Duodenal mucosa (tissue), 2 donors: Measurements from ENCODE around the gene ARHGEF11.

Experiments used
- H3K27ac ChIP-seq: one replicate; pipeline ENCODE4 v1.7.0; 2013; ENCODE audit warnings: low read depth, low read length
- H3K27me3 ChIP-seq, 2 donors: one replicate each; pipeline ENCODE4 v1.7.0; 2013; ENCODE audit warnings: low read length in 2 of 2, control low read depth in 1 of 2; ENCODE audit not compliant: insufficient read depth in 2 of 2, control insufficient read depth in 1 of 2
- H3K36me3 ChIP-seq, 2 donors: one replicate each; pipeline ENCODE4 v1.7.0; 2013; ENCODE audit warnings: low read length in 2 of 2, control low read depth in 1 of 2; ENCODE audit not compliant: insufficient read depth in 2 of 2, control insufficient read depth in 1 of 2
- H3K4me1 ChIP-seq, 2 donors: one replicate each; pipeline ENCODE4 v1.7.0; 2013; ENCODE audit warnings: low read length in 2 of 2, control low read depth in 1 of 2; ENCODE audit not compliant: insufficient read depth in 2 of 2, control insufficient read depth in 1 of 2
- H3K4me3 ChIP-seq, 2 donors: one replicate each; pipeline ENCODE4 v1.7.0; 2013; ENCODE audit warnings: low read length in 2 of 2, low read depth in 1 of 2
- H3K9ac ChIP-seq, 2 donors: one replicate each; pipeline ENCODE4 v1.7.0; 2013; ENCODE audit warnings: low read length in 2 of 2, low read depth in 1 of 2
- H3K9me3 ChIP-seq, 2 donors: one replicate each; pipeline ENCODE4 v1.7.0; 2013; ENCODE audit warnings: low read length in 2 of 2, control low read depth in 1 of 2; ENCODE audit not compliant: control insufficient read depth in 1 of 2

ARHGEF11 gene

DNA sequence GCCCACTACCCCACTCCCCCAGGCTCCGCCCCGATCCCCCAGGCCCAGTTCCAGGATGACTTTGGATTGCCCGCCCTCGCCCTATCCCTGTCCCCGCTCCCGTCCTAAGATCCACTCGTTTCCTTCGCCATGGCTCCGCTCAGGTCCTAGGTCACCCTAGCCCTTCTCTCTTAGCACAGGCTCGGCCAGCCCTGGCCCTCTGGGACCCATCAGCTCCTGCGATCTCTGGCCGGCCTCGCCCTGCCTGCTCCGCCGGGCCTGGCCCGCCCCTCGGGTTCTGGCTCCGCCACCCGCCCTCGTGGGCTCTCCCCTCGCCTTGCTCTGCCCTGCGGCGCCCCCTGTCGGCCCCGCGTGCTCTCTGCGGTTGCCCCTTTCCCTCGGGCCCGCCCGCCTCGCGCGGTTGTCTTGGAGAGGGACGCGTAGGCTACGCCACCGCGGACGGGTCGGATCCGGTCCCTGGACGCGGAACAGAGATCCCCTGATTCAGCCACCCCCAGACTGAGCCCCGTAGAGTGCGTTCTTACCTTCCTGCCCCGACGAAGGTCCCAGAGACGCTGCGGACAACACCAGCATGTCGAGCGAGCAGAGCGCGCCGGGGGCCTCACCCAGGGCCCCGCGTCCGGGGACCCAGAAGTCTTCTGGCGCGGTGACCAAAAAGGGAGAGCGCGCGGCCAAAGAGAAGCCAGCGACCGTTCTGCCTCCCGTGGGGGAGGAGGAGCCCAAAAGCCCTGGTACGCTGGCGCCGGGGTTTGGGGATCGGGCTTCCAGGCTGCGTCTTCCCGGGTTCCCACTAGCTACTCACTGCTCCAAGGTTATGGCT lies 125.1 kb downstream of the ARHGEF11 start, which contains the start of gene LRRC71:
TSS of gene LRRC71 (plus strand) at position 400 of the 820 bp plus-strand sequence. CDS start at position 572, 172 bp downstream.
- peaks cover 0 to 1% of the 10 kb centered on the region in 2 donors for H3K36me3 ChIP-seq
- peaks cover 53% of the 10 kb centered on the region in 2 donors for H3K27me3 ChIP-seq
- no peaks in the 10 kb centered on the region for H3K9me3 ChIP-seq
- peaks cover 6 to 9% of the 10 kb centered on the region in 2 donors for H3K4me1 ChIP-seq
- H3K9ac ChIP-seq, result no peak within 1 kb of the TSS
- peak within 1 kb of the TSS in 1 of 2 donors; percentile 28 for H3K4me3 ChIP-seq
- H3K27ac ChIP-seq, result no peak within 1 kb of the TSS

DNA sequence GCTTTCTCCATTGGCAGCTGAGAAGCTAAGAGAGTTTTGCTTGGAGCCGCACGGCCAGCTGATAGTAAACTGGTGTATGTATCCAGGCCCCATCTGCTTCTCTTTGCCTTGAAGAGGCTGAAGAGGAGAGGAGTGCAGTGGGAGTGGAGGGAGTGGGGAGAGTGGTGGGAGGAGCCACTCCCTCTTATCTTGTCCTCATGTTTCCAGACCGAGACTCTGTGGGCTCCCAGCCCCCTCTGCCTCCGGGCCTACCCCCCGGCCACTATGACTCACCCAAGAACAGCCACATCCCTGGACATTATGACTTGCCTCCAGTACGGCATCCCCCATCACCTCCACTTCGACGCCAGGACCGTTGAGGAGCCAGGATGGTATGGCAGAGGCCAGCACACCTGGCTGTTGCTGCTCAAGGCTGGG lies 131.1 kb downstream of the ARHGEF11 start:
- H3K4me1 ChIP-seq, result peaks cover 0 to 5% of the 10 kb centered on the region in 2 donors
- H3K36me3 ChIP-seq, result peaks cover 0 to 4% of the 10 kb centered on the region in 2 donors
- H3K27me3 ChIP-seq, result peaks cover under 1 to 15% of the 10 kb centered on the region in 2 donors
- H3K4me3 ChIP-seq, result no peak overlapping the region
- no peak overlapping the region for H3K9ac ChIP-seq
- H3K9me3 ChIP-seq, result no peaks in the 10 kb centered on the region
- no peak overlapping the region for H3K27ac ChIP-seq

DNA sequence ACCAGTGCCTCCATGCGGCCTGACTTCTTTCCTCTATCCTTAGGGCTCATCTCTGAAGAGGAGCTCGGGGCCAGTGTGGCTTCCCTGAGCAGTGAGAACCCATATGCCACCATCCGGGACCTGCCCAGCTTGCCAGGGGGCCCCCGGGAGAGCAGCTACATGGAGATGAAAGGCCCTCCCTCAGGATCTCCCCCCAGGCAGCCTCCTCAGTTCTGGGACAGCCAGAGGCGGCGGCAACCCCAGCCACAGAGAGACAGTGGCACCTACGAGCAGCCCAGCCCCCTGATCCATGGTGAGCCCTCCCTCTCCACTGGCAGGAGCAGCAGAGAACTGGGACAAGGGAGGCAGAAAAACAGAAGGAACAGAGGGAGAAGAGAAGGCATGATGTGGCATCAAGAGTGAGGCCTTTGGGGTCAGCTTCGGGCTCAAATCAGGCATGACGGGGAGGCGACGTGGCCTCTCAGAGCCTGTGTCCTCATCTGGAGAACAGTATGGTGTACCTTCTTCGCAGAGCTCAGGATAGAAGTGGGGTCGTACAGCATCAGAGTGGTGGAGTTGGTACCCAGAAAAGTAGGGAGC lies 131.6 kb downstream of the ARHGEF11 start:
- H3K9me3 ChIP-seq, result no peaks in the 10 kb centered on the region
- peaks cover 6 to 20% of the 10 kb centered on the region in 2 donors for H3K27me3 ChIP-seq
- peaks cover 0 to 4% of the 10 kb centered on the region in 2 donors for H3K36me3 ChIP-seq
- no peak overlapping the region for H3K27ac ChIP-seq
- peaks cover 0 to 5% of the 10 kb centered on the region in 2 donors for H3K4me1 ChIP-seq
- no peak overlapping the region for H3K4me3 ChIP-seq
- H3K9ac ChIP-seq, result no peak overlapping the region

DNA sequence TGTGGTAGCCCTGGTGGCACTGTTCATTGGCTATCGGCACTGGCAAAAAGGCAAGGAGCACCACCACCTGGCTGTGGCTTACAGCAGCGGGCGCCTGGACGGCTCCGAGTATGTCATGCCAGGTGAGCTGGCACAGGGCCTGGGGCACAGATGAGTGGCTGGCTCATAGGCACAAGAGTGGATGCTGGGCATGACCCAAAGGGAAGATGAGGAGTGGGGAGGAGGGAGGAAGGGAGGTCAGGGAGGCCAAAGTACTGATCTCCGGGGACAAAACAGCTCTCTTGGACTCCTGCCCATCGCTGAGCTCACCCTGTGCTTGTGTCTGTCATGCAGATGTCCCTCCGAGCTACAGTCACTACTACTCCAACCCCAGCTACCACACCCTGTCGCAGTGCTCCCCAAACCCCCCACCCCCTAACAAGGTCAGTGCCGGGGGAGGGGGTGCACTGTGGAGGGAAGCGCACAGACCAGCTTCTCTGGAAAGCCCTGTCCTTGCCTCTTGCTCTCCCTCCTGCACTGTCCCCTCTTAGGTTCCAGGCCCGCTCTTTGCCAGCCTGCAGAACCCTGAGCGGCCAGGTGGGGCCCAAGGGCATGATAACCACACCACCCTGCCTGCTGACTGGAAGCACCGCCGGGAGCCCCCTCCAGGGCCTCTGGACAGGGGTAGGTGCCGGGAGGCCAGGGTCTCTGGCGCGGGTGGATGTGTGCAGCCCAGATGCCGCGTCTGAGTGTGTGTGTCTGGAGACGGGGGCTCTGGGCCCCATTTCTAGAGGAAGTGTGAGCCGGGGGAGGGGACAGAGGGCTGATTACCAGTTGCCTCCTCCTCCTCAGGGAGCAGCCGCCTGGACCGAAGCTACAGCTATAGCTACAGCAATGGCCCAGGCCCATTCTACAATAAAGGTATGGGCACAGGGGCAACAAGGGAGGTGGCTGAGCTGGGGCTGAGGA lies 132.4 kb downstream of the ARHGEF11 start:
- Histone ChIP-seq H3K9ac (no peak overlapping the region), H3K9me3 (no peaks in the 10 kb centered on the region), H3K27me3 (peaks cover 9 to 27% of the 10 kb centered on the region in 2 donors), H3K27ac (no peak overlapping the region), H3K4me3 (no peak overlapping the region), H3K4me1 (peaks cover 0 to 5% of the 10 kb centered on the region in 2 donors), H3K36me3 (peaks cover 0 to 4% of the 10 kb centered on the region in 2 donors)

DNA sequence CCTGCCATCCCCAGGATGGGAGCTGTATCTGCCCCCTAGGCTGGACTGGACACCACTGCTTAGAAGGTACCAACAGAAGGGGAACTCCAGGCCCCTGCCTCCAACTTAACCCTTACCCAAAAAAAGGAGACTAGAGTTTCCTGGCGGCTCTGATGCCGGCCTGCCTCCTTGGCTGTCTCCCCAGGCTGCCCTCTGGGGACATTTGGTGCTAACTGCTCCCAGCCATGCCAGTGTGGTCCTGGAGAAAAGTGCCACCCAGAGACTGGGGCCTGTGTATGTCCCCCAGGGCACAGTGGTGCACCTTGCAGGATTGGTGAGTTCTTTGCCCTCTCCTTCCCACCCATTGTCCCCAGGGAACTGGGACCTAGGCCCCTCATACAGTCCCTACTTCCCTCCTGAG lies 133.2 kb downstream of the ARHGEF11 start:
- Histone ChIP-seq H3K27ac (no peak overlapping the region), H3K27me3 (peaks cover 9 to 27% of the 10 kb centered on the region in 2 donors), H3K4me3 (no peak overlapping the region), H3K4me1 (peaks cover 0 to 5% of the 10 kb centered on the region in 2 donors), H3K36me3 (peaks cover 0 to 4% of the 10 kb centered on the region in 2 donors), H3K9ac (no peak overlapping the region), H3K9me3 (no peaks in the 10 kb centered on the region)

DNA sequence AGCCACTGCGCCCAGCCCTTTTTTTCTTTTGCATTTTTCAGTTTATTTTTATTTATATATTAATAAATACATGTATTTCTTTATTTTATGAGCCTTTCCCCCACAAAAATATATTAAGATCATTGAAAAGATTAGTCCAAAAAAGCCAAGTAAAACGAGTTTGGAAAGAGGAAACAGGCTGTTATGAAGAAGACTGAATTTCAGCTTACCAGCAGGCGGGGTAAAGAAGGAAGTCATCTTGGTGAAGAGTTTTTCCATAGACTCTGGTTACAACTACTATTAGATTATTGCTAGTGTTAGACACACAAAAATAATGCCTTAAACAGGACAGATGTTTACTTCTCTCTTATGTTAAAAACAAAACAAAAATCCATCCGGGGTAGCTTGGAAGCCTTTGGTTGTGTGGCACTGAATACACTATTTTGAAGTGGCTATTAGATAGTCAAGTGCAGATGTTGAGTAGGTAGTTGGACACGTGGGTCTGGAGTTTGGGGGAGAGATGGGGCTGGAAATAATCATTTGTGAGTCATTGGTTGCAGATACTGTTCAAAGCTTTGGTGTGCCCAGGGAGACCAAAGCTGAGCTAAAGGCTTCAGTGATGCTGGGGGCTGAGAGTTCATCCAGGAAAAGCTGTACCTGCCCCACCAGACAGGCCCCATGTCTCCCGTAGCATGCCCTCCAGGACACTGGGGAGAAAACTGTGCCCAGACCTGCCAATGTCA lies 133.8 kb downstream of the ARHGEF11 start:
- no peak overlapping the region for H3K4me3 ChIP-seq
- peaks cover 0 to 5% of the 10 kb centered on the region in 2 donors for H3K4me1 ChIP-seq
- H3K27ac ChIP-seq, result no peak overlapping the region
- peaks cover 9 to 29% of the 10 kb centered on the region in 2 donors for H3K27me3 ChIP-seq
- peaks cover 0 to 4% of the 10 kb centered on the region in 2 donors for H3K36me3 ChIP-seq
- H3K9ac ChIP-seq, result no peak overlapping the region
- no peaks in the 10 kb centered on the region for H3K9me3 ChIP-seq

DNA sequence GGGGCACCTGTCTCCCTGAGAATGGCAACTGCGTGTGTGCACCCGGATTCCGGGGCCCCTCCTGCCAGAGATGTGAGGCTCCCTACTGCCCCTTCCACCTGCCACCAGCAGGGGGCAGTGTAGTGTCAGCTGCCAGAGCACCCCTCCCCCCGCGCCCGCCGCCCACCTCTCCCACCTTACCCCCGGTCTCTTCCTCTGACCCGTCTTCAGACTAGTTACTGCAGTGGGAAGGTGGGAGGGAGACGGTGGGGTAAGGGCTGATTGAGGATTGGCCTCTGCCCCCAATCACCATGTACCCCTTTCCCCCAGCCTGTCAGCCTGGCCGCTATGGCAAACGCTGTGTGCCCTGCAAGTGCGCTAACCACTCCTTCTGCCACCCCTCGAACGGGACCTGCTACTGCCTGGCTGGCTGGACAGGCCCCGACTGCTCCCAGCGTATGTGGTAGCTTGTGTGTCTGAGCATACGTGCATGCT lies 135.2 kb downstream of the ARHGEF11 start:
- no peaks in the 10 kb centered on the region for H3K9me3 ChIP-seq
- no peak overlapping the region for H3K4me3 ChIP-seq
- no peak overlapping the region for H3K27ac ChIP-seq
- H3K4me1 ChIP-seq, result peaks cover 0 to 5% of the 10 kb centered on the region in 2 donors
- peaks cover 9 to 31% of the 10 kb centered on the region in 2 donors for H3K27me3 ChIP-seq
- no peak overlapping the region for H3K9ac ChIP-seq
- peaks cover 0 to 2% of the 10 kb centered on the region in 2 donors for H3K36me3 ChIP-seq

DNA sequence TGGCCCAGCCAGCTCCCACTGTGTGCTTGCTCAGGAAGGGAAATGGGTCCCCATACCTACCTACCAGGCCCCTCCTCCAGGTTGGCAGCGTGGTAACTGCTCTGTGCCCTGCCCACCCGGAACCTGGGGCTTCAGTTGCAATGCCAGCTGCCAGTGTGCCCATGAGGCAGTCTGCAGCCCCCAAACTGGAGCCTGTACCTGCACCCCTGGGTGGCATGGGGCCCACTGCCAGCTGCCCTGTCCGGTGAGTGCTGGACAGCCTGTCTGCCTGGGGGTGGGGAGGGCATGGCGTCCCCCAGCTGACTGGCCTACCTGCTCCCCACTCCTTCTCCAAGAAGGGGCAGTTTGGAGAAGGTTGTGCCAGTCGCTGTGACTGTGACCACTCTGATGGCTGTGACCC lies 135.9 kb downstream of the ARHGEF11 start:
- Histone ChIP-seq H3K36me3 (no peaks in the 10 kb centered on the region), H3K9me3 (no peaks in the 10 kb centered on the region), H3K27me3 (peaks cover 9 to 27% of the 10 kb centered on the region in 2 donors)

DNA sequence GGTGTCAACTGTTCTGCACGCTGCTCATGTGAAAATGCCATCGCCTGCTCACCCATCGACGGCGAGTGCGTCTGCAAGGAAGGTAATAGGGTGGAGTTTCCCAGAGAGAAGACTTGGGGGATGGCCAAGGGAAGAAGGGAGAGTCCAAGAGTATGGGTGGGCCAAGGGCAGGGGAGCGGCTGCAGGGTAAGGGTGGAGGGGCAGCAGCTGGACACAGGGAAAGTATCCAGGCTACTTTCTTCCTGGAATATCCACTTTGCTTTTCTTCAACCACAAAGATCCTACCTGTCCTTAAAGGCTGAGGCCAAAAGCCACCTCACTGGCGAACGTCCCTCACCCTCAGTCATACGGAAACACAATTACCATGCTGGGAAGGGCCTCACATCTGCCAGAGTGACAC lies 136.6 kb downstream of the ARHGEF11 start:
- Histone ChIP-seq H3K36me3 (no peaks in the 10 kb centered on the region), H3K4me1 (peaks cover 5% of the 10 kb centered on the region in 2 donors)

More for the DNA sequence above, 135.9 kb downstream of the ARHGEF11 start:
- no peak overlapping the region for H3K9ac ChIP-seq
- no peak overlapping the region for H3K4me3 ChIP-seq
- peaks cover 2 to 5% of the 10 kb centered on the region in 2 donors for H3K4me1 ChIP-seq
- H3K27ac ChIP-seq, result no peak overlapping the region

More for the DNA sequence above, 136.6 kb downstream of the ARHGEF11 start:
- no peaks in the 10 kb centered on the region for H3K9me3 ChIP-seq
- no peak overlapping the region for H3K9ac ChIP-seq
- peaks cover 9 to 21% of the 10 kb centered on the region in 2 donors for H3K27me3 ChIP-seq
- H3K4me3 ChIP-seq, result no peak overlapping the region
- no peak overlapping the region for H3K27ac ChIP-seq
